Panc1 (cell line): ENCODE data around the gene TLE7. TPM values are rescaled to one million over a fixed set of nuclear protein-coding genes. Genes with fewer than 3 reads are reported as not detected.

Source experiments
- ATAC-seq: fragments of 200-7000 bp; cut with Tn5 transposase; 2 replicates; pipeline ENCODE4 v1.9.1; 2020; ENCODE audit warnings: mild to moderate bottlenecking, moderate library complexity
- BruUV-seq: library from RNA; stranded (reverse); fragments of 400-500 nt; replicated peaks from 2 replicates; lab custom pipeline; 2021; lab: Mats Ljungman, UMichigan
- CTCF ChIA-PET: fragments of 300-600 bp; sonication (Branson Sonifier 250); formaldehyde crosslinking; loops from one replicate; lab custom pipeline; 2022; ENCODE audit warnings: antibody characterized with exemption; lab: Charles Lee
- POLR2A ChIA-PET: fragments of 300-600 bp; sonication (Branson Sonifier 250); formaldehyde crosslinking; loops from one replicate; lab custom pipeline; 2022; ENCODE audit warnings: antibody characterized with exemption; lab: Charles Lee
- DNase-seq: peaks from one replicate; pipeline ENCODE4 v3.0.0-alpha.2; 2010; ENCODE audit warnings: low read depth, low spot score
- H3K27ac ChIP-seq: 2 replicates; pipeline ENCODE4 v1.5.1; 2011; ENCODE audit warnings: mild to moderate bottlenecking, low read length, inconsistent platforms
- H3K27me3 ChIP-seq: fragments of 200-500 bp; sonication (Bioruptor generic); 2 replicates; pipeline ENCODE4 v1.6.0; 2014; ENCODE audit warnings: low read length, inconsistent platforms; ENCODE audit not compliant: control insufficient read depth, insufficient read depth
- H3K36me3 ChIP-seq: fragments of 200-500 bp; sonication (Bioruptor generic); 2 replicates; pipeline ENCODE4 v1.5.1; 2014; ENCODE audit warnings: inconsistent platforms, mild to moderate bottlenecking, low read length, moderate library complexity; ENCODE audit not compliant: control insufficient read depth, insufficient read depth
- H3K4me1 ChIP-seq: 2 replicates; pipeline ENCODE4 v1.5.1; 2011; ENCODE audit warnings: inconsistent platforms, mild to moderate bottlenecking, low read length, moderate library complexity; ENCODE audit not compliant: control insufficient read depth, insufficient read depth
- H3K4me3 ChIP-seq, 2 experiments: 2 replicates each; pipeline ENCODE4 v1.5.1; 2011 to 2012; ENCODE audit warnings: low read depth in 2 of 2, low read length in 2 of 2, mild to moderate bottlenecking in 2 of 2, inconsistent platforms in 1 of 2, moderate library complexity in 1 of 2
- H3K9me3 ChIP-seq: fragments of 200-500 bp; sonication (Bioruptor generic); 2 replicates; pipeline ENCODE4 v1.5.1; 2014; ENCODE audit warnings: low read depth, mild to moderate bottlenecking, inconsistent platforms, low read length, moderate library complexity; ENCODE audit not compliant: control insufficient read depth, insufficient read depth
- CTCF ChIP-seq: fragments of 450-650 bp; IDR thresholded peaks from 2 replicates; pipeline ENCODE4 v1.5.1; 2017; ENCODE audit warnings: mild to moderate bottlenecking
- POLR2AphosphoS5 ChIP-seq: IDR thresholded peaks from 2 replicates; pipeline ENCODE4 v1.6.1; 2012; ENCODE audit warnings: mild to moderate bottlenecking, low read depth, low read length, moderate library complexity
- REST ChIP-seq, 2 experiments: IDR thresholded peaks; 2 replicates each; pipeline ENCODE4 v1.6.1; 2011 to 2012; ENCODE audit warnings: low read depth in 2 of 2, control low read depth in 1 of 2, low read length in 1 of 2, mild to moderate bottlenecking in 1 of 2, moderate library complexity in 1 of 2; ENCODE audit not compliant: insufficient read depth in 1 of 2
- SIN3A ChIP-seq: IDR thresholded peaks from 2 replicates; pipeline ENCODE4 v1.6.1; 2012; ENCODE audit warnings: low read depth, mild to moderate bottlenecking, low read length, moderate library complexity, borderline replicate concordance; ENCODE audit not compliant: insufficient read depth
- TCF7L2 ChIP-seq: IDR thresholded peaks from 2 replicates; pipeline ENCODE4 v1.6.1; 2011; ENCODE audit warnings: mild to moderate bottlenecking, low read depth, low read length, inconsistent platforms
- in situ Hi-C: cut with HindIII; loops from 2 replicates; pipeline ENCODE4 v1.10.0; 2016; ENCODE audit warnings: low sequenced_read_pairs, low pct_unique_long_range_greater_than_20kb
- intact Hi-C: fragments of 100-400 bp; cut with micrococcal nuclease; formaldehyde crosslinking; loops from one replicate; pipeline ENCODE4 v1.10.0; 2022; ENCODE audit not compliant: unreplicated experiment
- total RNA-seq: library from RNA; stranded (reverse); gene quantifications from one replicate; pipeline ENCODE4 v1.2.1, GENCODE V29; 2021; ENCODE audit not compliant: unreplicated experiment

TLE7 gene
- total RNA-seq, 1 experiment from 2014 or later: not detected

GRCh38 chr16:71432906-71433305, 8.9 kb downstream of the TLE7 start:
- Histone ChIP-seq H3K27me3 (no peaks in the 10 kb centered on the region), H3K9me3 (no peaks in the 10 kb centered on the region), H3K4me3 (no peak overlapping the region), H3K27ac (no peak overlapping the region), H3K36me3 (no peaks in the 10 kb centered on the region), H3K4me1 (no peaks in the 10 kb centered on the region)
- ATAC-seq (no peak), DNase-seq (no peak)
- no peak for TF ChIP-seq SIN3A
- TF ChIP-seq CTCF: no peak
- no peak for TF ChIP-seq REST (IDR thresholded peaks at IDR 0.05; ENCODE audit: insufficient read depth in 1 of 2, low read depth in 2 of 2, low read length in 1 of 2)
- no peak for TF ChIP-seq TCF7L2
- no peak for TF ChIP-seq POLR2AphosphoS5
- ChIA-PET POLR2A (interaction anchor here (0.6 kb wide), 1 partner anchor 97 kb away, joined by 4 read pairs; no protein-coding TSS in a partner anchor), CTCF (no interaction called here)
- no TSS peak for BruUV-seq
- intact Hi-C loops: no loop called here
- in situ Hi-C loops: no loop called here

GRCh38 chr16:71431991-71432390, 9.9 kb downstream of the TLE7 start:
- ATAC-seq (no peak), DNase-seq (no peak)
- ChIA-PET POLR2A (no interaction called here), CTCF (no interaction called here)
- H3K27ac ChIP-seq: no peak overlapping the region
- in situ Hi-C loops (no loop called here), intact Hi-C loops (no loop called here)
- H3K4me1 ChIP-seq: peaks cover 4% of the 10 kb centered on the region; the same call in 1 of the 2 replicates
- H3K9me3 ChIP-seq: no peaks in the 10 kb centered on the region
- TF ChIP-seq CTCF: no peak
- no peak for TF ChIP-seq SIN3A
- no peak for TF ChIP-seq REST (IDR thresholded peaks at IDR 0.05; ENCODE audit: insufficient read depth in 1 of 2, low read depth in 2 of 2, low read length in 1 of 2)
- TF ChIP-seq POLR2AphosphoS5: no peak
- no peak for TF ChIP-seq TCF7L2
- H3K36me3 ChIP-seq: no peaks in the 10 kb centered on the region
- no peak overlapping the region for H3K4me3 ChIP-seq
- H3K27me3 ChIP-seq: no peaks in the 10 kb centered on the region
- no TSS peak for BruUV-seq
